Endothelial cell of umbilical vein (primary cell): ENCODE results near the gene RAB7B. TPM values are rescaled to one million over a fixed set of nuclear protein-coding genes. Genes with fewer than 3 reads are reported as not detected.

Experiments
- BruUV-seq: library from RNA; stranded (reverse); fragments of 400-500 nt; replicated peaks from 2 replicates; lab custom pipeline; 2021; lab: Mats Ljungman, UMichigan
- CTCF ChIA-PET: fragments of 300-600, 350-600 bp; sonication (Branson Sonifier 250); formaldehyde crosslinking; loops from one replicate; lab custom pipeline; 2021; ENCODE audit warnings: antibody characterized with exemption, inconsistent platforms; lab: Charles Lee
- POLR2A ChIA-PET: fragments of 300-600, 350-600 bp; sonication (Branson Sonifier 250); formaldehyde crosslinking; loops from one replicate; lab custom pipeline; 2021; ENCODE audit warnings: antibody characterized with exemption, inconsistent platforms; lab: Charles Lee
- DNase-seq: peaks from one replicate; pipeline ENCODE4 v3.0.0-alpha.2; 2011; ENCODE audit warnings: low read depth, low spot score
- FAIRE-seq: peaks from 2 replicates; lab custom pipeline; 2011; peaks lifted over from hg19 to GRCh38; lab: Jason Lieb, UNC
- H2AFZ ChIP-seq: 2 replicates; pipeline ENCODE4 v1.6.0; 2012; ENCODE audit warnings: low read depth, low read length, control low read depth, inconsistent platforms
- H3K27ac ChIP-seq: 2 replicates; pipeline ENCODE4 v1.5.1; 2011; ENCODE audit warnings: low read depth, mild to moderate bottlenecking, control low read depth, low read length, moderate library complexity; ENCODE audit not compliant: insufficient read depth
- H3K27me3 ChIP-seq, 2 experiments: 2 replicates each; pipeline versions ENCODE4 v1.6.0 to v1.6.1; 2011; ENCODE audit warnings: low read length in 2 of 2, mixed read lengths in 1 of 2; ENCODE audit not compliant: control insufficient read depth in 2 of 2, insufficient read depth in 2 of 2
- H3K36me3 ChIP-seq, 2 experiments: 2 replicates in 1 of 2; 3 replicates in 1 of 2; pipeline ENCODE4 v1.5.1; 2011; ENCODE audit warnings: low read length in 2 of 2, mild to moderate bottlenecking in 1 of 2, moderate library complexity in 1 of 2; ENCODE audit not compliant: control insufficient read depth in 2 of 2, insufficient read depth in 2 of 2; ENCODE audit errors: extremely low read depth in 1 of 2
- H3K4me1 ChIP-seq: 3 replicates; pipeline ENCODE4 v1.5.1; 2011; ENCODE audit warnings: mild to moderate bottlenecking, low read length; ENCODE audit not compliant: control insufficient read depth, insufficient read depth; ENCODE audit errors: extremely low read depth
- H3K4me2 ChIP-seq: 2 replicates; pipeline ENCODE4 v1.6.1; 2011; ENCODE audit warnings: low read length, control low read depth, mixed read lengths; ENCODE audit not compliant: insufficient read depth
- H3K4me3 ChIP-seq, 3 experiments: fragments of 200-600 bp in 1 of 3; sonication (generic), shearing (Covaris generic) in 1 of 3; replicated peaks in 1 of 3; 2 replicates each; pipeline ENCODE4 v1.5.1; 2011 to 2016; ENCODE audit warnings: control low read depth in 3 of 3, low read length in 3 of 3, mild to moderate bottlenecking in 2 of 3, inconsistent platforms in 1 of 3, low read depth in 1 of 3, moderate library complexity in 1 of 3; ENCODE audit not compliant: insufficient read depth in 1 of 3
- H3K79me2 ChIP-seq: 2 replicates; pipeline ENCODE4 v1.6.0; 2012; ENCODE audit warnings: low read length, inconsistent platforms; ENCODE audit not compliant: control insufficient read depth, insufficient read depth
- H3K9ac ChIP-seq: replicated peaks from 2 replicates; pipeline ENCODE3; 2011; ENCODE audit warnings: low read length, control low read depth; ENCODE audit not compliant: insufficient read depth; ENCODE audit errors: extremely low read depth
- H3K9me1 ChIP-seq: replicated peaks from 3 replicates; pipeline ENCODE4 v1.6.0; 2011; ENCODE audit warnings: mild to moderate bottlenecking, low read length; ENCODE audit not compliant: control insufficient read depth, insufficient read depth; ENCODE audit errors: extremely low read depth
- H3K9me3 ChIP-seq: replicated peaks from 2 replicates; pipeline ENCODE4 v1.5.1; 2012; ENCODE audit warnings: low read length, inconsistent platforms; ENCODE audit not compliant: control insufficient read depth, insufficient read depth
- H4K20me1 ChIP-seq: replicated peaks from 2 replicates; pipeline ENCODE3; 2011; ENCODE audit warnings: mild to moderate bottlenecking, low read length; ENCODE audit not compliant: control insufficient read depth, insufficient read depth; ENCODE audit errors: extremely low read depth
- CTCF ChIP-seq, 2 donors: IDR thresholded peaks; 1 replicate in 1 of 2; 2 replicates in 1 of 2; pipeline ENCODE4 v1.5.1; 2011; ENCODE audit warnings: low read length in 2 of 2, mild to moderate bottlenecking in 2 of 2, moderate library complexity in 2 of 2, control low read depth in 1 of 2, inconsistent platforms in 1 of 2, low read depth in 1 of 2; ENCODE audit not compliant: insufficient read depth in 1 of 2; ENCODE audit errors: extremely low read depth in 1 of 2
- EZH2 ChIP-seq: IDR thresholded peaks from 2 replicates; pipeline ENCODE4 v1.6.1; 2012; ENCODE audit warnings: borderline replicate concordance, low read depth, mild to moderate bottlenecking, moderate library complexity, low read length, inconsistent platforms; ENCODE audit not compliant: severe bottlenecking
- FOS ChIP-seq: IDR thresholded peaks from 2 replicates; pipeline ENCODE4 v1.6.1; 2011; ENCODE audit warnings: mild to moderate bottlenecking, low read length, moderate library complexity, borderline replicate concordance; ENCODE audit not compliant: insufficient read depth
- GATA2 ChIP-seq: IDR thresholded peaks from 2 replicates; pipeline ENCODE4 v1.7.0; 2011; ENCODE audit warnings: low read depth, mild to moderate bottlenecking, moderate library complexity, mixed read lengths, low read length; ENCODE audit not compliant: insufficient read length, insufficient read depth
- JUN ChIP-seq: IDR thresholded peaks from 2 replicates; pipeline ENCODE4 v1.6.1; 2011; ENCODE audit warnings: borderline replicate concordance, low read depth; ENCODE audit not compliant: insufficient read length, insufficient read depth
- MAX ChIP-seq: IDR thresholded peaks from 2 replicates; pipeline ENCODE4 v1.6.1; 2011; ENCODE audit not compliant: insufficient read depth, insufficient read length
- MYC ChIP-seq: IDR thresholded peaks from one replicate; pipeline ENCODE4 v1.6.1; 2011; ENCODE audit warnings: mild to moderate bottlenecking, low read depth, low read length
- POLR2A ChIP-seq: IDR thresholded peaks from 2 replicates; pipeline ENCODE4 v1.6.1; 2012; ENCODE audit warnings: low read depth, mild to moderate bottlenecking, control low read depth, low read length
- POLR2AphosphoS5 ChIP-seq: IDR thresholded peaks from 2 replicates; pipeline ENCODE4 v1.6.1; 2012; ENCODE audit warnings: low read depth, mild to moderate bottlenecking, control low read depth, low read length, moderate library complexity; ENCODE audit not compliant: insufficient read depth
- dilution Hi-C: fragments of 300-500 bp; cut with MboI; formaldehyde crosslinking; loops from one replicate; pipeline ENCODE4 v1.15.0; 2019; ENCODE audit warnings: low sequenced_read_pairs; ENCODE audit not compliant: extremely low pct_ligation_motif_present
- intact Hi-C: fragments of 100-400 bp; cut with micrococcal nuclease; formaldehyde crosslinking; loops from one replicate; pipeline ENCODE4 v1.10.0; 2022
- polyA plus RNA-seq, 4 experiments: library from polyadenylated mRNA; depleted of rRNA in 3 of 4; stranded (reverse) in 3 of 4; unstranded in 1 of 4; fragments of >200 nt; gene quantifications; 2 replicates each; pipeline versions ENCODE4 v1.2.1 to v1.2.3, GENCODE V29; 2011 to 2012; ENCODE audit warnings: missing spikeins in 1 of 4
- total RNA-seq: library from RNA; stranded (reverse); gene quantifications from 2 replicates; pipeline ENCODE4 v1.2.3, GENCODE V29; 2021

The RAB7B gene
- total and polyA plus RNA-seq, 2 donors (not counting 3 experiments of a cell fraction or from before 2014, with no cell fraction given): 0.15 TPM; not detected in 1

GRCh38 chr1:205940710-205941109, 62.5 kb downstream of the RAB7B start:
- no peak overlapping the region for H2AFZ ChIP-seq
- H4K20me1 ChIP-seq: no peaks in the 10 kb centered on the region
- peaks cover 10 to 16% of the 10 kb centered on the region in 2 experiments for H3K27me3 ChIP-seq
- no peaks in the 10 kb centered on the region for H3K36me3 ChIP-seq
- ChIA-PET POLR2A (no interaction called here), CTCF (interaction anchor here (9.3 kb wide), 1 partner anchor 37 kb away, joined by 67 read pairs; no protein-coding TSS in a partner anchor)
- H3K9me3 ChIP-seq: no peaks in the 10 kb centered on the region
- FAIRE-seq (no peak), DNase-seq (no peak)
- H3K9me1 ChIP-seq: no peaks in the 10 kb centered on the region
- H3K4me3 ChIP-seq: no peak overlapping the region
- dilution Hi-C loops (no loop called here), intact Hi-C loops (no loop called here)
- H3K9ac ChIP-seq: no peak overlapping the region
- H3K4me2 ChIP-seq: no peak overlapping the region
- no peak for TF ChIP-seq FOS
- no peak for TF ChIP-seq MYC
- no peak for TF ChIP-seq CTCF (IDR thresholded peaks at IDR 0.05; ENCODE audit: extremely low read depth in 1 of 2, insufficient read depth in 1 of 2, low read depth in 1 of 2, low read length in 2 of 2)
- TF ChIP-seq JUN: no peak
- TF ChIP-seq EZH2: no peak
- TF ChIP-seq POLR2AphosphoS5: no peak
- no peak for TF ChIP-seq MAX
- TF ChIP-seq POLR2A: no peak
- TF ChIP-seq GATA2: no peak
- H3K79me2 ChIP-seq: no peaks in the 10 kb centered on the region
- no peak overlapping the region for H3K27ac ChIP-seq
- peaks cover 12% of the 10 kb centered on the region for H3K4me1 ChIP-seq
- BruUV-seq: no TSS peak
